Tongue (tissue), 2 donors: ENCODE data around the gene TPCN2. TPM values are rescaled to one million over a fixed set of nuclear protein-coding genes. Genes with fewer than 3 reads are reported as not detected.
"Not testable (repeated sequence)": the region's sequence is repeated elsewhere in the genome, so short reads cannot be mapped to it uniquely, and the experiment has no call there.

ENCODE experiments used
- DNase-seq: peaks from one replicate; pipeline ENCODE4 v3.0.0-alpha.2; 2015
- total RNA-seq: library from RNA; depleted of rRNA; stranded (reverse); fragments of >200 nt; gene quantifications from one replicate; pipeline ENCODE4 v1.2.3, GENCODE V29; 2014

TPCN2 gene
- total RNA-seq, 1 donor from 2014 or later, result 11.5 TPM

DNA sequence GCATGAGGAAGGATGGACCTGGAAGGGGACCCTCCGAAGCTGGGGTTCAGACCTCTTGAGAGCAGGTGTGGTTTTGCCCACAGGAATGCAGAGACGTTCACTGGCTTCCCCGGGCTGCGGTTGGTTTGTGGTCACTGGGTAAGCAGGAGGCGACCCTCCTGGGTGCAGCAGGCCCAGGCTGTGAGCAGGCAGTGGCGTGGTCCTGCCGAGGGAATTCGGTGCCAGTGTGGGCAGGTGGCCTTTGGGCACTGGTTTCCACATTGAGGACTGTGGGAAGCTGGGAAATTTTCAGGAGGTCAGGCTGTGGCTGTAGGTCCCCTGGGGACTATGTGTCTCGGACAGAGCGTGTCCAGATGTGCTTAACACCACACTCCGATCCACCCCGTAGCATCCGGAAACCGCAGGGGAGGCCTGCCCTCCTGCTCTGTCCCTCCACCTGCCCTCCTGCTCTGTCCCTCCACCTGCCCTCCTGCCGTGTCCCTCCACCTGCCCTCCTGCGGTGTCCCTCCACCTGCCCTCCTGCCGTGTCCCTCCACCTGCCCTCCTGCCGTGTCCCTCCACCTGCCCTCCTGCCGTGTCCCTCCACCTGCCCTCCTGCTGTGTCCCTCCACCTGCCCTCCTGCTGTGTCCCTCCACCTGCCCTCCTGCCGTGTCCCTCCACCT lies 27.5 kb downstream of the TPCN2 start:
- DNase-seq, result no peak

DNA sequence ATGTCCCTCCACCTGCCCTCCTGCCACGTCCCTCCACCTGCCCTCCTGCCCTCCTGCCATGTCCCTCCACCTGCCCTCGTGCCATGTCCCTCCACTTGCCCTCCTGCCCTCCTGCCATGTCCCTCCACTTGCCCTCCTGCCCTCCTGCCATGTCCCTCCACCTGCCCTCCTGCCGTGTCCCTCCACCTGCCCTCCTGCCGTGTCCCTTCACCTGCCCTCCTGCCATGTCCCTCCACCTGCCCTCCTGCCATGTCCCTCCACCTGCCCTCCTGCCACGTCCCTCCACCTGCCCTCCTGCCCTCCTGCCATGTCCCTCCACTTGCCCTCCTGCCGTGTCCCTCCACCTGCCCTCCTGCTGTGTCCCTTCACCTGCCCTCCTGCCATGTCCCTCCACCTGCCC lies 28.2 kb downstream of the TPCN2 start:
- not testable (repeated sequence) for DNase-seq

GRCh38 chr11:69078508-69078907 lies 29.8 kb downstream of the TPCN2 start:
- DNase-seq, result no peak

DNA sequence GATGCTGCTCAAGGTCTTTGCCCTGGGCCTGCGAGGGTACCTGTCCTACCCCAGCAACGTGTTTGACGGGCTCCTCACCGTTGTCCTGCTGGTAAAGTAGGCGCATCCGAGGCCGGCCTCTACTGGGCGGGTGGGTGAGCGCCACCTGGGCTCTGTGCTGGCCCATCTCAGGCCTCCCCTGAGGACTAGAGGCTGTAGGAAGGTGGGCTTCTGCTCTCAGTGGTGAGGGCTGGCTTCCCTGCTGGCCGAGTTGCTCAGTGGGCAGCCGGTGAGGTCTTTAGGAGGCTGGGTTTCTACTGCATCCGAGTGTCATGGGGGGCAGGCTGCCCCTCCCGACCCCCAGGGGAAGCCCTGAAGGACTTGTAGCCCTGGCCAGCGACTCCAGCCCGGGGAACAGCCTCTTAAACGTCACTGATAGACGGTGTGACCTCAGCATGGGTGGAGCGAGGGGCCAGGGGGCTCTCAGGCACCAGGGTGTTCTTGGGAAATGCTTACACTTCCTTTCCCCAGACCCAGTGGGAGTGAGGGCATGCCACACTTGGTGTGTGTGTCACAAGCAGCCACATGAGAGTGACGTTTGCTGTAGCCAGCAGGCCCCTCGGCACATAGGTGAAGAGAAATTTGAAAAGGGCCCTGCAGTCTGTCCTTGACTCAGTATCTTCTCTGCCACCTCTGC lies 30.3 kb downstream of the TPCN2 start:
- DNase-seq, result no peak

GRCh38 chr11:69079661-69080256 lies 31.0 kb downstream of the TPCN2 start:
- DNase-seq, result no peak

- no peak for DNase-seq
These were observed 31.7 kb downstream of the TPCN2 start for GRCh38 chr11:69080257-69080995.

GRCh38 chr11:69081180-69081579 lies 32.4 kb downstream of the TPCN2 start:
- DNase-seq, result no peak

- no peak for DNase-seq
These were observed 35.0 kb downstream of the TPCN2 start for GRCh38 chr11:69083531-69084247.

DNA sequence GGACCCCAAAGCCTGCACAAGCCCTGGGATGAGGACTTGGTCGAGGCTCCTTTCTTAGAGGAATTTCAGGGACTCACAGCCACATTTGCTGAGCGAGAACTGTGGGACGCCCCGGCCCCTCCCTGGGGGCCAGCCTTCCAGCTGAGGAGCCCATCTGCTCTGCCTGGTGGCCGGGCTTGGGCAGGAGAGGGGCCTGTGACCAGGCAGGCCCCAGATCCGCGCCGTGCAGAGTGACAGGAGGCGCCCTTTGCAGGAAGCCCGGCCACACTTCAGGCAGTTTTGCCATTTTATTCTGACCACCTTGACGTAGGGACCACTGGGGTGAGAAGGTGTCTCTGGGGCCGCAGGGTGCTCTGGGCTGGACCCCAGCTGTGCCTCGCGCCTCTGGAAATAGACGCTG lies 35.6 kb downstream of the TPCN2 start:
- no peak for DNase-seq

GRCh38 chr11:69085490-69086095 lies 36.9 kb downstream of the TPCN2 start:
- no peak for DNase-seq

DNA sequence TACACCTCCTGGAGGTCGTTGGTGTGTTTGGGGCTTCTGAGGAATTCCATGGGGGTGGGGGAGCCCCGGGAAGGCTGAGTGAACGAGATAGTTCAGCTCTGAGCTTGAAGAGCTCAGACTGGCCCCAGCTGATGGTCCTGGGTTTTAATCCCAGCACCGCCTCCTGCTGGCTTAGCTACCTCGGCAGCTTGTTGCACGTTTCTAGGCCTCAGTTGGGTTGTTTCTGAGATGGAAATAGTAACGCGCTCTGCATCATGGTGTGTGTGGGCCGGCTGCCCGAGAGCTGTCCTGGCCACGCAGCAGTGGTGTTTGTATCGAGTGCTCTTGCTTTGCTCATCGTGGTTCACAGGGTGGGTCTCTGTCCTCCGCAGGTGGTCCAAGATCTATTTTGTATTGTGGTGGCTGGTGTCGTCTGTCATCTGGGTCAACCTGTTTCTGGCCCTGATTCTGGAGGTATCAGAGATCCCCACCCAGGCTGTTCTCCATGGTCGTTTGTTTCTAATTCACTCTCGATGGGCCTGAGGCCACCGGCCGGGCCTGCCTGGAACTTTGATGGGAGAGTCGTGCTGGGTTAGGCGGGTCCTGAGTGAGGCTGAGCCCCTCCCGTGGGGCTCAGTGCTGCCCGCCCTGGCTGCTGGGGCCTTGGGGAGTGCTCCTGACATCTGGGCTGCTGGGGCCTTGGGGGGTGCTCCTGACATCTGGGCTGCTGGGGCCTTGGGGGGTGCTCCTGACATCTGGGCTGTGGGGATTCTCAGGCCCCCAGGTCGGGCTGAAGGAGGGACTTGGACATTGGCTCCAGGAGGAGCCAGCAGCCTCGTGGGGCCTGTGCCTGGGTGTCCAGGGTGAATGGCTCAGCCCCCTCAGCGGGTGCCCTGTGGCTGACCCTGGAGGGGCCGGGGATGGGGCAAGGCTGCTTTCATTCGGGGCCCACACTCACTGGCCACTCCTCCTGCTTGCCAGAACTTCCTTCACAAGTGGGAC lies 37.7 kb downstream of the TPCN2 start:
- no peak for DNase-seq

- no peak for DNase-seq
These were observed 38.4 kb downstream of the TPCN2 start for GRCh38 chr11:69087133-69087524.

DNA sequence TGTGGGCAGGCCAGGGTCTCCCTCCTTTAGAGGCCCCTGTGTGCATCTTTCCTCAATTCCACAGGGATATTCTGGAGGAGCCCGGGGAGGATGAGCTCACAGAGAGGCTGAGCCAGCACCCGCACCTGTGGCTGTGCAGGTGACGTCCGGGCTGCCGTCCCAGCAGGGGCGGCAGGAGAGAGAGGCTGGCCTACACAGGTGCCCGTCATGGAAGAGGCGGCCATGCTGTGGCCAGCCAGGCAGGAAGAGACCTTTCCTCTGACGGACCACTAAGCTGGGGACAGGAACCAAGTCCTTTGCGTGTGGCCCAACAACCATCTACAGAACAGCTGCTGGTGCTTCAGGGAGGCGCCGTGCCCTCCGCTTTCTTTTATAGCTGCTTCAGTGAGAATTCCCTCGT lies 39.1 kb downstream of the TPCN2 start:
- DNase-seq, result no peak

DNA sequence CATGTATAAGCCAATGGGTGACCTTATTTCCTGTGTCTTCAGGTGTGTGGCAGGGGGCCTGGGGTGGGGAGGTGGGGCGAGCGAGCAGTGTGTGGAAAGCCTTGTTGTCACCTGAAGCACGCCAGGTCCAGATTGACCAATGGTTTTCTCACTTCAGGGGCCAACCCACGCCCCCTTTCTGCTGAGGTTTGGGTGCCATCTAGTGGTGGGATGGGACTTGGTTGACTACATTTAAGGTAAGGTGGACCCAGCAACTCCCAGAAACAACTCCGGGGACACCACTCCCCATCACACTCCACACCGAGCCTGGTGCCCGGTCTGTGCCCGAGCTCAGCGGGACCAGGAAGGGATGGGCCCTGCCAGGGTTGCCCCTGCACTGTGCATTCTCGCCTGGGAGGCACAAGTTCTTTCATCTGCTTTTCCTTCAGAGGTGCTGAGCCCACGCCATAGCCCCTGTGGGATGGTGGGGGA lies 40.0 kb downstream of the TPCN2 start:
- DNase-seq, result peak; percentile 89

DNA sequence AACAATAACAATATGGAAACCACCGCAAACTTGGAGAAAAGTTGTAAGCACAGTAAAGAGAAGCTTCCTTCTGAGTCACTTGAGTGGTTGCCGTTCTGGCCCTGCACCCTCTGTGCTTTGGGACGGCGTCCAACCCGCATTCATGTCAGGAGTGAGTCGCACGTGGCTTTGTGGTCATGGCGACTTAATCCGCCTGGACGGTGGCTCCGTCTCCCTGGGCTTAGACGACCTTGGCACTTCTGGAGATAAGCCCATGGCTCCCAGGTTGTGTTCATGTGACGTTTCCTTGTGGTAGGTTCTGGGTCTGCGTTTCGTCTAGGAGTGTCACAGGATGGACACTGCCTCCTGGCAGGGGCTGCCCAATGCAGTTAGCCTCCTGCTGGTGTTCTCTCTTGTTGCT lies 40.5 kb downstream of the TPCN2 start:
- DNase-seq, result no peak

- no peak for DNase-seq
These were observed 43.0 kb downstream of the TPCN2 start for GRCh38 chr11:69091638-69092165.

GRCh38 chr11:69092263-69092662 lies 43.5 kb downstream of the TPCN2 start:
- no peak for DNase-seq

GRCh38 chr11:69093106-69093505 lies 44.4 kb downstream of the TPCN2 start:
- no peak for DNase-seq

GRCh38 chr11:69094111-69094914 lies 45.6 kb downstream of the TPCN2 start:
- DNase-seq, result no peak
